Ovary (tissue), 3 donors: ENCODE measurements around the gene TCEA2.

Source experiments
- EP300 ChIP-seq: sonication (generic); formaldehyde crosslinking; IDR thresholded peaks from one replicate; pipeline ENCODE4 v1.6.1; 2017; ENCODE audit warnings: antibody characterized with exemption
- POLR2A ChIP-seq: fragments of 450-650 bp; IDR thresholded peaks from one replicate; pipeline ENCODE4 v1.6.1; 2017; ENCODE audit warnings: antibody characterized with exemption, mild to moderate bottlenecking, moderate library complexity
- TF ChIP-seq, protein P1 (sequence below), 3 donors: fragments of 450-650 bp in 2 of 3; fragments of 200-600 bp in 1 of 3; IDR thresholded peaks; one replicate each; pipeline versions ENCODE4 v1.5.1 to v1.8.0; 2016 to 2022; ENCODE audit warnings: antibody characterized with exemption in 3 of 3, mild to moderate bottlenecking in 1 of 3
- donor health status: DM: no; HTN: no; CAD: no.

DNA sequence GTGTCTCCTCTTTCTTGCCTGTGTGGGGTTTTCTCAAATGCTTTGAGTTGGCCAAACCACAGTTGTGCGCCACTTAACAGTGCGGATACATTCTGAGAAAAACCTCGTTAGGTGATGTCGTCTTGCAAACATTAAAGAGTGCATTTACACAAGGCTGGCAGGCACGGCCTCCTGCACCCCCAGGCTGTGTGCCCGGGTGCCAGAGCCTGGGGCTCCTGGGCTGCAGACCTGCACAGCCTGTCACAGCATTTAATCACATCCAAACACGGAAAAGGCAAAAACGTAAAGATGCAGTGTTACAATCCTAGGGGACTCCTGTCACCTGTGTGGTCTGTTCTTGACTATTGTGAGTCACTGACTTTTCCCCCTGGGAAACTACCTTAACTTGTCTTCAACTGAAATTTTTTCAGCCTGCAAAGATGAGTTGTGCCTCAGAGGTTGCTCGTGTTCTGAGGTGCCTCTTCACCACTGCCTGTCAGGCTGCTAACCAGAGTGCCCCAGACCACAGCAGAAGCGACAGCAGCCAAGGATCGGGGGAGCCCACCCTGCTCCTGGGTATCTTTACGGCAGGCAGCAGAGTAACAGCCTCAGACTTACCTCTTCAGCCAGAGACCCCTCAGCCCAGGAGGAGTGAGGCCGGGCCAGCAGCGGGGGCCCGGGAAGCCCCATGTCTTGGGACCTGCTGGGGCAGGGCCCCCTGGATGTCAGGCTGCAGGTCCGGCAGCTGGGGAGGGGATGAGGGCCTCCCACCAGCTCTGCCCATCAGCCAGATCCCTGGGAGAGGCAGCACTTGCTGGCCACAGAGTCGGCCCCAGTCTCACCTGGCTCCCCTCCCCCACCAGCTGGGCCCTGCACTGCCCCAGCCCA, 27.7 kb upstream of the TCEA2 start:
- TF ChIP-seq POLR2A (no peak), EP300 (no peak)
- TF ChIP-seq, protein P1, sequence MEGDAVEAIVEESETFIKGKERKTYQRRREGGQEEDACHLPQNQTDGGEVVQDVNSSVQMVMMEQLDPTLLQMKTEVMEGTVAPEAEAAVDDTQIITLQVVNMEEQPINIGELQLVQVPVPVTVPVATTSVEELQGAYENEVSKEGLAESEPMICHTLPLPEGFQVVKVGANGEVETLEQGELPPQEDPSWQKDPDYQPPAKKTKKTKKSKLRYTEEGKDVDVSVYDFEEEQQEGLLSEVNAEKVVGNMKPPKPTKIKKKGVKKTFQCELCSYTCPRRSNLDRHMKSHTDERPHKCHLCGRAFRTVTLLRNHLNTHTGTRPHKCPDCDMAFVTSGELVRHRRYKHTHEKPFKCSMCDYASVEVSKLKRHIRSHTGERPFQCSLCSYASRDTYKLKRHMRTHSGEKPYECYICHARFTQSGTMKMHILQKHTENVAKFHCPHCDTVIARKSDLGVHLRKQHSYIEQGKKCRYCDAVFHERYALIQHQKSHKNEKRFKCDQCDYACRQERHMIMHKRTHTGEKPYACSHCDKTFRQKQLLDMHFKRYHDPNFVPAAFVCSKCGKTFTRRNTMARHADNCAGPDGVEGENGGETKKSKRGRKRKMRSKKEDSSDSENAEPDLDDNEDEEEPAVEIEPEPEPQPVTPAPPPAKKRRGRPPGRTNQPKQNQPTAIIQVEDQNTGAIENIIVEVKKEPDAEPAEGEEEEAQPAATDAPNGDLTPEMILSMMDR (IDR thresholded peaks at IDR 0.05), result no peak
